GM19025 (cell line): ENCODE data around the gene GPATCH4.
"Not testable (repeated sequence)": the region's sequence is repeated elsewhere in the genome, so short reads cannot be mapped to it uniquely, and the experiment has no call there.

Experiments
- ATAC-seq: cut with Tn5 transposase; IDR thresholded peaks from one replicate; pipeline ENCODE4 v1.9.1; 2021; ENCODE audit warnings: mild to moderate bottlenecking, low read depth, moderate library complexity; ENCODE audit not compliant: unreplicated experiment

The GPATCH4 gene

DNA sequence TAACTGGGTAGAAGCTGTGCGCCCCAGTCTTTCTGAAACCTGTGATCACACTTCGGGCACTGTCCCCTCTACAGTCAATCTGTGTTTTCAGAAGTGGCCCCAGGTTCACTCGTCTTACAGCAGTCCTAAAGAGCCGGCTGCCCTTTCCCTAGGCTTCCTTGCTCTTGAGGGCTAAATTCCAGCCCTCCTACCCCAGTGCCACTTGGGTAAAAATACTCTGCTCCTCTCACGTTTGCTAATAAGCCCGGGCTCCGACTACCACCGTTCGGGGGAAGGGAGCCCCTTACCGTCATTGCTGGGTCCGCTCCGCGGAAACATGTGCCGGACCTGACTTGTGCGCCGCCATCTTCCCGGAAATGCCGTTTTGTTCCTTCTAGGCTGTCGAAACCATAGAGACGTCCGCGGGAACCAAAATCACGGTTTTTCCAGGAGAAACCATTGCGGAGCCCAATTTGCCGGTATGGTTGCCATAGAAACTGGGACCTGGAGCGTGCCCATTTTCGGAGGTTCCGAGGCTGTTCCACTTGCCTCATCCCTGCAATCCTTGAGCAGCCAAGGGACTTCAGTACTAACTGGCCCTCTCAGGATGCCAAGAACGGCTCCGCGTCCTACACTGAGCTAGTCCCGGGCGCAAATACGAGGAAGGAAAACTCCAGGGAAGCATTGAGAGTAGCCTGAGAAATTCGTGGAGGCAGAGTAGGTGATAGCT is at the start of gene GPATCH4:
GPATCH4 (minus strand) TSS at position 358 of the 709 bp plus-strand sequence.
- peak; percentile 50 for ATAC-seq

DNA sequence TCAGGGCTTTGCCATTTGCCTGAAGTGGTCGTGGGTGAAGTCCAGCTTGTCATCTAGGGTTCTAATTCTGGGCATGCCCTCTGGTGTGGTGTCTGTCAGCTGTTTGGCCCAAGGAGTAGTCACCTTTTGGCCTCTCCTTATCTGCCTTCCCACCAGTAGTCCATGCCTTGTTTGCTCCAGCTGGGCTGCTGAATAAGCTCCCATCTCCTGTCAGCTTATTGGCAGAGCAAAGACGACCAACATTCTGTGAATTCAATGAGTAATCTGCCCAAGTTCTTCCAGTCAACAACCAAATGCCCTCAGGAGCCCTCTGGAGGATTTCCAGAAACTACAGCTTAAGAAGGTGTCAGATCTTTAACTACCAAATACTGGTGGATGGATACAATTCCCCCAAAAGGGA is 47.7 kb upstream of the GPATCH4 start:
- ATAC-seq, result no peak

DNA sequence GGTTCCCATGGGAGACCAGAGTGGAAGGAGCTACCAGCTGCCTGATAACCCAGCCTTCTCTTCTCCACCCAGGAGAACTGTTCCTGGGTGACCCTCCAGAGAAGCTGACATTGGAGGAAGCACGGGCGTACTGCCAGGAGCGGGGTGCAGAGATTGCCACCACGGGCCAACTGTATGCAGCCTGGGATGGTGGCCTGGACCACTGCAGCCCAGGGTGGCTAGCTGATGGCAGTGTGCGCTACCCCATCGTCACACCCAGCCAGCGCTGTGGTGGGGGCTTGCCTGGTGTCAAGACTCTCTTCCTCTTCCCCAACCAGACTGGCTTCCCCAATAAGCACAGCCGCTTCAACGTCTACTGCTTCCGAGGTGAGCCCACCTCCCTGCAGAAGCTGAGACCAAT is 47.2 kb upstream of the GPATCH4 start:
- ATAC-seq, result no peak

DNA sequence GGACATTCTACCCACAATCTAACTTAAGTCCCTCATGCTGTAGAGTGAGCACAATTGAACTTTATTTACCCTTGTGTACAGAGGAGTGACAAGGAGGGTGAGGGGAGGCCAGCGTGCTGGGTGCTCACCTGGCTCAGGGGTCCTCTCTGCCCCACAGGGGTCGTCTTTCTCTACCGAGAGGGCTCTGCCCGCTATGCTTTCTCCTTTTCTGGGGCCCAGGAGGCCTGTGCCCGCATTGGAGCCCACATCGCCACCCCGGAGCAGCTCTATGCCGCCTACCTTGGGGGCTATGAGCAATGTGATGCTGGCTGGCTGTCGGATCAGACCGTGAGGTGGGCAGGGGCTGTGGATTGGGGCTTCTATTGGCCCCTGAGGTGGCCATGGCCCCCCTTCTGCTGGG is 46.1 kb upstream of the GPATCH4 start:
- ATAC-seq, result no peak

DNA sequence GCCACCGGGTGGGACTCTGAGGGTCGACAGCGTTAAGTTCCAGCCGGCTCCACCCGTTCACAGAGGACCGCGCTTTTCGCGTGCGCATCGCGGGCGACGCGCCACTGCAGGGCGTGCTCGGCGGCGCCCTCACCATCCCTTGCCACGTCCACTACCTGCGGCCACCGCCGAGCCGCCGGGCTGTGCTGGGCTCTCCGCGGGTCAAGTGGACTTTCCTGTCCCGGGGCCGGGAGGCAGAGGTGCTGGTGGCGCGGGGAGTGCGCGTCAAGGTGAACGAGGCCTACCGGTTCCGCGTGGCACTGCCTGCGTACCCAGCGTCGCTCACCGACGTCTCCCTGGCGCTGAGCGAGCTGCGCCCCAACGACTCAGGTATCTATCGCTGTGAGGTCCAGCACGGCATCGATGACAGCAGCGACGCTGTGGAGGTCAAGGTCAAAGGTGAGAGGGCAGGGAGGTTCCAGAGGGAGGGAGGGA is 45.5 kb upstream of the GPATCH4 start:
- ATAC-seq, result no peak

DNA sequence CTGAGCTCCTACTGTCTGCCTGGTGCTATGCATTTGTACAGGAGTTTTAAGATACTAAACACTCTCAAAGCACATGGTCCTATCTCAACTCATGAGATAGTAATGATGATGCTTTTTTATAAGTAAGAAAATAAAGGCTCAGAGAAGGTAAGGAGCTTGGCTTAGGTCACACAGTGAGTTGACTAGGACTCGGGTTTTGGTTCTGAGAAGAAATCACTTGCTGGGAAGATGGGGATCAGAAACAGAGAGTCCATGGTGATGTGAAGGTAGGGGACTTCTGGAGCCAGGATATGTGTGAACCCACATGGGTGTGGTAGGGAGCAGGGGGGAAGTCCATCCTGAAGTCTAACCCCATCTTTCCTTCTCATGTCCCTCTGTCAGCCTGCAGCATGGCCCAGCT is 44.4 kb upstream of the GPATCH4 start:
- ATAC-seq, result no peak

DNA sequence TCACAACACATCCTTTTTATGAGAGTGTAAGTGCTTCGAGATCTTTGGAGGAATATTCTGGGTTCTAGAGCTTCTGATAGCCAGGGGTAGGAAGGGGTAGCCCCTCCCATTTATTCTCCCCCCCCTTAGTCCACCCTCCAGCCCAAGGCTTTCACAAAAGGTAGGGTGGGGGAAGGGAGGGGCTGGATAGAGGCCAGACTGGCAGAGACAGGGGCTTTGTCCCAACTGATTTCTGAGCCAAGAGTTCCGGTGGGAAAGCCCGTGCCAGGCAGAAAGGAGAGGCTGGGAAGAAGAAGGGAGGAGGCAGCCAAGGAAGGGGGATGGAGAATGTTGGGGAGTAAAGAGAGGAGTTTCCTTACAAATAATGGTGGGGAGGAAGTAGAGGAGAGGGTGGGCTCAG is 43.8 kb upstream of the GPATCH4 start:
- ATAC-seq, result no peak

DNA sequence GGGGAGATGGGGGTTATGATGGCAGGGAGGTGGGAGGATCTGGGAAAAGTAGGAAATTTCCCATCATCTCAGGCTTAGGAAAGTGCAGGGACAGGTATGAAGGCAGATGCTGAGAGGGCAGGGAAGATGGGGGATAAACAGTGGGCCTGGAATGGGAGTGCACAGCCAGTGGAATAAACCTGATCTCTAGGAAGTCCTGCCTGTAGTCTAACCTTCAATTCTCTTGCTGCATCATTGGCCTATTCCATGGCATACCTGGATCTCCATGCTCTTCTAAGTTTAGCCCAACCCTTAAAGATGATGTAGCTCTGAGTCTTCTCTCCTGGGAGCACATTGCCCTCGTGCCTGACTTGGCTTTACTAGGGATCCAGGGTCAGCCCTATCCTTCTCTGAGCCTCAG is 43.4 kb upstream of the GPATCH4 start:
- no peak for ATAC-seq

DNA sequence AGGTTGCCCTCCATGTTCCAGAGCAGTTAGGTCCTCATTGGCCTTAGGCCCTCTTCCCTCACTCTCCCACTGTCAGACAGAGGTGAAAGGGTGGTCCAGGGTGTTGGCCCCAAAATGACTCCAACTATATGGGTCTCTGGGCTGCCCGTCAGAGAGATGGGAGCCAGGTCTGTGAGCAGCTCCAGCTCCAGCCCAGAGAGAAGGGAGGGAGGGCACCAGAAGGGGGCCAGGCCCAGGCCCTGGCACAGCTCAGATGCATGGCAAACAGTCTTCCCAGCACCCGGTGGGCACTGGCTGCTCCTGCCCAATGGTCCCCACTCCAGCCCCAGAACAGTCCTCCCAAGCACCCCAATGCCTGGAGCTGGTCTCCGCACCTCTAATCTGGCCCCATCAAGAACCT is 42.9 kb upstream of the GPATCH4 start:
- ATAC-seq, result no peak

DNA sequence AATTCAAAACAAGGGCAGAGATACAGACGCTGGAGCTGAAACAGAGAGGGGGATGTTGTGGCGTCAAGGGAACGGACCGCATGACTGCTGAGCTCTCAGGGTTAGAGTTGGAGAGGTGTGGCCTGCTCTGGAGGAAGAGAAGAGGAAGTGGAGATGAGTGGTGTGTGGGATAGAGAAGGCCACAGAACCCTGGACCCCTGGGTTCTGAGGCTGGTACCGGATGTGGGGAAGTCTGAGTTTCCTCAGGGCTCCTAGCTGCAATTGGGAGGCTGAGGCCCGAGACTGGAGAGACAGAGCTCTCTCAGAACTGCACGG is 42.5 kb upstream of the GPATCH4 start:
- ATAC-seq, result no peak

DNA sequence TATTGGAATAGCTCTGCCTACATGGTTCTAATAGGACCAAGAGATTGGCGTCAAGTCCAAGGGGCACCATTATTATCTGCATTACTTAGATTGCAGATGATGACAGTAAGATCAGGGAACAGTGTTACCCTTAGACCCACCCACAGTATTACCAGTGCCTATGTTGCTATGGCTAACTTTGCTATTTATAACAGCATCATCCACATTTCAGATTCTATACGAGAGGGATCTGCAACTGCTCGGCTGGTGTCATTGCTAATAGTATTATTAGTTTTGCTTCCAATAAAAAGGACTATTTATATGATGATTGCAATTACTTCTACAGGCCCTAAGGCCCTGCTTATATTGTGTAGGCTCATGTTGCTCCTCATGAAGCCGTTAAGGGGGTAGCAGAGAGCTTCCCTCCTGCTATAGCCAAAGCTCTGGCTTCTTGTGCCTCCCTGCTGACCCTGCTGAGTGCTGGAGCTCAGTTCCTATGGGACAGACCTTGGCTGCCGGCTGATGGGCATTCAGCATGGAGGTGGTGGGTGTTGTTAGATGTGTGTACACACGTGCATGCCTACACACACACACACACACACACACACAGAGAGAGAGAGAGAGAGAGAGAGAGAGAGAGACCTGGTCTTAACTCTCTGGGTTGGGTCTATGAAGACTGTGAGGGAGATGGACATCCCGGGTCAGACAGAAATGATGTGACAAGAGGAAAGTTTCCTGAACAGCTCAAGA is 41.9 kb upstream of the GPATCH4 start:
- no peak for ATAC-seq

DNA sequence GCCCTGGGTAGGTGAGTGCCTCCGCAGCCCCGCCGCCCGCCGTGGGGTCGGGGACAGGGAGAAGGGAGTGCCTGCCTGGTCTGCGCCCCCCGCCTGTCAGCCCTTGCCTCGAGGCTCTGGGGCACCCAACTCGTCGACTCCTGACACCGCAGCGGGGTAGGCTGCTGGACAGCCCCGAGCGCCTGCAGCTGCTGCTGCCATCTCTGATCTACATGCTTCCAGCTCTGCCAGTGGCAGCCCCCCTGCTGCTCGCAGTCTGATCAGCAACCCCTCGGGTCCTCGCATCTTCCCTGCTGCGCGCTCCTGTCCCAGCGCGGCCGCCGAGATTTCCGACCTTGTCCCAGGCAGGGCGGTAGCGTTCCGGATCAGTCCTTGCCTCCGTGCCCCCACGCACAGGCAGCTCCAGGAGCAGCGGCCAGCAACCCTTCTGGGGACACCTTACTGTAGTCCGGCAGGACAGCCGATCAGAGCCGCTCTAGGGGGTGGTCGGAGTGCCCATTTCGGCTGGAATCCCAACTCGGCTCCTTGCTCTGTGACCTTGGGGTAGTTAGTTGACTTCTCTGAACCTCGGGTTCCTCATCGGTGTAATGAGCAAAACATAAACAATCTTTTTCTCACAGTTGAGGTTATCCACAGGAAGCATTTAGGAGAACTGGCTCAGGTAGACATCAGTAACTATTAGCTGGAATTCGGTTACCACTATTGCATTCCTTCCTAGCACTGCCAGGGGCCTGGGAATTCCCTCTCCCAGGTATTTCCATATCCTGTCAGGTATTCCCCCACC is 41.2 kb upstream of the GPATCH4 start:
- no peak for ATAC-seq

DNA sequence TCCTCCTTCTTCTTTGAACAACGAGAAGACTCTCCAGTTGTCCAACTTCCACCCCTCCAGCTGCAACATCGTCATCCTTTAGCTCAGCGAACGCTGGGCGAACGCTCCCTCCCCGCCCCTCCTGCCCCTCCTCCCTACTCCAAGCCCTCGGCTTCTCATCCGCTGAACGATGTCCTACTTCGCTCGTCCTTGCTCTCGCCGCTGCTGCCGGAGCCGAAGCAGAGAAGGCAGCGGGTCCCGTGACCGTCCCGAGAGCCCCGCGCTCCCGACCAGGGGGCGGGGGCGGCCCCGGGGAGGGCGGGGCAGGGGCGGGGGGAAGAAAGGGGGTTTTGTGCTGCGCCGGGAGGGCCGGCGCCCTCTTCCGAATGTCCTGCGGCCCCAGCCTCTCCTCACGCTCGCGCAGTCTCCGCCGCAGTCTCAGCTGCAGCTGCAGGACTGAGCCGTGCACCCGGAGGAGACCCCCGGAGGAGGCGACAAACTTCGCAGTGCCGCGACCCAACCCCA is 40.5 kb upstream of the GPATCH4 start, which contains the start of gene BCAN:
BCAN (plus strand) TSS at position 357 of the 504 bp plus-strand sequence. CDS start 3,938 bp downstream, outside the sequence.
- ATAC-seq, result no peak

DNA sequence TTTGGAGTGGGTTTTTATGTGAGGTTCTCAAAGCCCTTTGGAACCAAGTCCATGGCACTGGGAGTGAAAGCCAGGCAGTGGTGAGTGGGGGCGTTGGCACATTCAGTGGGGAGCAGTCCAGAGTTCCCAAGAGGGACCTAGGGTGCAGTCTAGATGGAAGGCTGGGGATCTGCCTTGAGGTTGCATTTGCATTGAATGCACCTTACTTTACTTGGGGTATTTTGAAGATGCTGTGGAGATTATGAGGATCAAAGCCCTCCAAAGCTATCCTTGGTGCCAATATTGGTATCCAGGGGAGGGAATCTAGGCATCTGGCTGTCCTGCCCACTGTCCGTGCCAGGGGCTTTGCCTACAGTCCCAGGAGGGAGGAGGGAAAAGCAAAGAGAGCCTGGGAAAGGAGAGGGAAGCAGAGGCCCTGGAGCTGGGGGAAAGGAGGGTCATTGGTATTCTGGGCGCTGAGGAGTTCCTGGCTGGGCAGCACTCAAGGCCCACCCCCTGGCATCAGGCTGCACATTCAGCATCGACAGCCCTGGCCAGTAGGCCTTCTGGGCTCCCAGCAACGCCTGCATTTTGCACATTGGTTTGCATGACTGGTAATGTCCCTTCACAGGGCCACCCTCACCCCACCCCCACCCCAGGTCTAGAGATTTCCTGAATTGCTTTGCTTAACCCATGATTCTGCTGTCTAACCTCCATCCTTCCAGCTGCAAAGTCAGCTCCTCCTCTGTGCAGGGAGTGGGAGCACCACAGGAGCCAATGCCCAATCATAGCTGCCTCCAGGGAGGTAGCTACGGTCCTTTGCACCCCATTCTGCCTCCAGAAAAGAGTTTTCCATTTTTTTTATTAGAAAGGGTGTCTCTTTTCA is 39.8 kb upstream of the GPATCH4 start:
- ATAC-seq, result no peak

DNA sequence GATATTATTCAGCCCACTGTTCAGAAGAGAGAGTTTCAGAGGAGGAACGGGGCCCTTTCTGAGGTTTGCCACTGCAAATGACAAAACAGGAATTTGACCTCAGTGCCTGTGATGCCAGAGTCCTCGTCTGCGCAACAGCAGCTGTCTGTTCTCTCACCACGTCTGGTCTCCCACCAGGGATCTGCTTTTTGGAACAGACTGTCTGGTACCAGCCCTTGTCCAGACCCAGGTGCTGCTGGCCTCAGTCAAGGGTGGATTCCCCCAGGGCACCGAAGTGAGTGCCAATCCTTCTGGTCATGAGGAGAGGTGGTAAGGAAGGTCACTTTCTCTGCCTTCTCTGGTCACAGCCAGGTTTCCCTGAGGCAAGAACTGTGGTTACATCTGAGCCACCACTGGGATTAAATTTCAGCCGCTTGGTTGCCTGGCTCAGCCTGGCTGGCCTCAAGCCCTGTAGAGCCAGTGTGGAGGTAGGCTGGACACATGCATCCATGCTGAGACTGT is 38.4 kb upstream of the GPATCH4 start:
- no peak for ATAC-seq

DNA sequence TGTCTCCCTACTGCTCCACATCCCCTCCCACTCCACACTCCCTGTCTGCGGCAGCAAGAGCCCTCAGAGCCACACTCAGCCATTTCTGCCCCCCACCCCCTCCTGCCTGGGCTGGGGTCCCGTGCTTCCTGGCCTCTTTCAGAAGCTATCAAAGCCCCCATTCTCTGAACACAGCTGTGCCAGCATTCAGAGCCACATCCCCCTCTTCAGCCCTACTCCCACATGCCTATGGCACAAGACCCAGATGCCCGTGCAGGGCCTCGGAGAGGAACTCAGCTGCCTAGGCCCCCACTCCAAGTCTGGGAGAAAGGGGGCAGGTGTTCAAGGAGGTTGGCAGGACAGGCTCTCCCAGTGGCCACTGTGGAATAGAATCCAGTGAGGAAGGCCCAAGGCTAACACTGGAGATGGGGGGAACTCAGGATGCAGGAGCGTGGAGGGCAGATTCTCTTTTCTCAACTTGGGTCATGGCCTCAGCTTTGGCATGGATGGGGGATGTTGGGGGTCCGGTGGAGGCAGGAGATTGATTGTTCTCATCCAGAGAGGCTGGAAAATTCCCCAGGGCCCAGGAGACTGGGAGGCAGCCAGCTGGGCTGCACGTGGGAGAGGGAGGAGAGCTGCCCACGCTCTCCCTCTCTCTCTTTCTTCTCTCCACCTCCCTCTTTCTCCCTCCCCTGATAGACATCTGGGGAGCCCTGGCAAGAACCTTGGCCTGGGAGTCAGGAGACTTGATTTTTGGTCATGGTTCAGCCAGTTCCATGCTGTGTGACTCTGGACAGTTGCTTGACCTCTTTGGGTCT is 37.1 kb upstream of the GPATCH4 start:
- ATAC-seq, result no peak

DNA sequence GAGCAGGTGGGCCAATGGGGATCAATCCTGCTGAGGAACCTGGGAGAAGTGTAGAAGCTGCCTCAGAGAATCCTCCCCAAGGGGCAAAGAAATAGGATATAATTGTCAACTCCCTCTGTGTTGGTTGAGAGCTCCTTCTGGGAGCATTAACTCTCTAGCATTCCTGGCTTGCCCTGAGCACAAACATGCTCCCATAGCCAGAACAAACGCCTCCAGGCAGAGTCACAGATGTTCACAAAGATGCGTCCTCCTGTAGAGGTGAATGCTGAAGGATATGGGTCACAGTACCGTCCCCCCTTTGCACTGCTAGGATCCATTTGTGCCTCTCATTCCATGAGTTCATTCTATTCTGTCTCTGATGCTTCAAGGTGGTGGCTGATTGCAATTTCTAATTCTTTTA is 31.1 kb upstream of the GPATCH4 start:
- ATAC-seq, result no peak

DNA sequence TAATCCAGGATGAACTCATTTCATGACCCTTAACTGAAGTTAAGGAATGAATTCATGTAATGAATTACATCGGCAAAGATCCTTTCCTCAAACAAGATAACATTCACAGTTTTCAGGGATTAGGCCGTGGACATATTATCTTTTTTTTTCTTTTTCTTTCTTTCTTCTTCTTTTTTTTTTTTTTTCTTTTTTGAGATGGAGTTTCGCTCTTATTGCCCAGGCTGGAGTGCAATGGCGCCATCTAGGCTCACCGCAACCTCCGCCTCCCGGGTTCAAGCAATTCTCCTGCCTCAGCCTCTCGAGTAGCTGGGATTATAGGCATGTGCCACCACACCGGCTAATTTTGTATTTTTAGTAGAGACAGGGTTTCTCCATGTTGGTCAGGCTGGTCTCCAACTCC is 29.9 kb upstream of the GPATCH4 start:
- ATAC-seq, result not testable (repeated sequence)

DNA sequence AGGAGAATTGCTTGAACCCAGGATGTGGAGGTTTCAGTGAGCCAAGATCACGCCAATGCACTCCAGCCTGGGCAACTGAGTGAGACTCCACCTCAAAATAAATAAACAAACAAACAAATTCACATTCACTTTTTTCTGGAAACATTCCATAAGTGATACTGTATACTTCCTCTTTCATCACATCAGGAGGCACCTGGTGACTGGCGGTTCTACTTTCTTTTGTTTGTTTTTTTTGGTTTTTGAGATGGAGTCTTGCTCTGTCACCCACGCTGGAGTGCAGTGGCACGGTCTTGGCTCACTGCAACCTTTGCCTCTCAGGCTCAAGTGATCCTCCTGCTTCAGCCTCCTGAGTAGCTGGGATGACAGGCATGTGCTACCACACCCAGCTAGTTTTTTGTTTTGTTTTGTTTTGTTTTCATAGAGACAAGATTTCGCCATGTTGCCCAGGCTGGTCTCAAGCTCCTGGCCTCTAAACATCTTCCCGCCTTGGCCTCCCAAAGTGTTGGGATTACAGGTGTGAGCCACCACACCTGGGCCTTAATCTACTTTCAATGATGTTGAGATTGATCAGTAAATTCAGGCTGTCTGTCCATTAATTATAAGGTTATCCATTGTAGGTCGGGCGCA is 28.7 kb upstream of the GPATCH4 start:
- no peak for ATAC-seq
